ENCODE measurements around the gene RAI1.
"Not testable (repeated sequence)": the region's sequence is repeated elsewhere in the genome, so short reads cannot be mapped to it uniquely, and the experiment has no call there.

The RAI1 gene

DNA sequence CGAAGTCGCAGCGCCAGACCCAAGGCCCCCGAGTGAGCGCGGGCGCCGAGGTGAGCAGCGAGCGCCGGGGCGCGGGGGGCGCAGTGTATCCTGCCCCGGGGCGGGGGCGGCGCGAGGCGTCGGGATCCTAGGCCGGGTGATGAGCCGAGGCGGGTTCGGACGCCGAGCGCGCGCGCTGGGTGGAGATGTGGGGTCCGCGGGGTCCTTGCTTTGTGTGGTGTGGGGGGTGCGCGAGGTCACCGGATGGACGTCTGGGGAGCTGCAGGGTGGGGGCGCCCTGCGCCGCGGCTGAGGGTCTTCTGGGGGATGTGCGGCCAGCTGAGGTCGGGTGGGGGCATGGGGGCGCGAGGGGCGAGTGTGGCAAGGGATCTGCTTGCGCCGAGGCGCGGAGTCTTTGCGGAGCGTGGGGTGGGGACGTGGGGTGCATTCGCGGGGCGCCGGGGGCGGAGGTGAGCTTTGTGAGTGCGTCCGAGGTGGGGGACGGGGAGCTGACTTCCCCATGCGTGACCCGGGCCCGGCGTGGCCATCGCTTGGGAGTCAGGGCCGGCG is 560 bp downstream of the RAI1 start:
- peak; percentile 53 to 67 for DNase-seq

GRCh38 chr17:17682293-17682736 is 1.1 kb downstream of the RAI1 start:
- DNase-seq: peak; percentile 72 to 77

DNA sequence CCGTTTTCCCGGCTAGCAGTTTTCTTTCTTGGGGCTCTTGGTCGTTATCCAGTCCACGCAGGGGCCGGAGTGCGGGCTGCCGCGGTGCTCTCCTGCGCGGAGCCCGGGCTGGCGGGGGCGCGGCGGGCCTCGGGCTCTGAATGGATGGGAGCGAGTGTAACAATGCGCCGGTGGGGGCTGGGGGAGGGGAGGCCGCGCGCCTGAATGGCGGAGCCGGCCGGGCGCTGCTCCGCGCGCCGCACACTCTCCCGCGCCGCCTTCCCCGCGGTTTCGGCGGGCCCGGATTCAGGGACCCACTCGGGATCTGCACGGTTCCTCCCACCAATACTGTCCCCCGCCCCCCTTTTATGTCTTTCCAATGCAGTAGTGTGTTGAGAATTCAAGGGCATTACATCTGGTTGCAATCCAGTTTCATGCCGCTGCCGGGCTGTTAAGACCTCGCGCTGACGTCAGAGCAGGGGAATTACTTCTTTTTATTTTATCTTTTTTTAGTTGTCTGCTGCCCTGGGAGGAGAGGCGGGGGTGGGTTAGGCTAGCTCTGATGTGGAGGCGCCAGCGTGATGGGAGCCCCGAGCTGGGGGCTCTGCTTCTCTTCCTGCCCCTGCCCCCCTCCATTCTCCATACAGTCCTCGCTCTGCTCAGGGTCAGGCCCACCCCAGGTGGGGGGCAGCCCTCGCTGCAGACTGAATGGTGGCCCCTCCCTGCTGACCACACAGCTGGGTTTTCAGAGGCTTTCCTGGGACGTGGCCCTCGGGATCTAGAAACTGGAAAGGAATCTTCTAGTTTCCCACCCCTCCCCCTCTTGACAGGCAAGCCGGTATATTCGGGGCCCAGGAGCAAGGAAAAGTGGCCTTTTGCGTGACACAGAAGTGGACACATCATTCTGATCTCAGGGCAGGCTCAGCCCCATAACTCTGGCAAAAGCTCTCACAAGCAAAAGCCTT is 1.8 kb downstream of the RAI1 start:
- DNase-seq: peak; percentile 81 to 83

DNA sequence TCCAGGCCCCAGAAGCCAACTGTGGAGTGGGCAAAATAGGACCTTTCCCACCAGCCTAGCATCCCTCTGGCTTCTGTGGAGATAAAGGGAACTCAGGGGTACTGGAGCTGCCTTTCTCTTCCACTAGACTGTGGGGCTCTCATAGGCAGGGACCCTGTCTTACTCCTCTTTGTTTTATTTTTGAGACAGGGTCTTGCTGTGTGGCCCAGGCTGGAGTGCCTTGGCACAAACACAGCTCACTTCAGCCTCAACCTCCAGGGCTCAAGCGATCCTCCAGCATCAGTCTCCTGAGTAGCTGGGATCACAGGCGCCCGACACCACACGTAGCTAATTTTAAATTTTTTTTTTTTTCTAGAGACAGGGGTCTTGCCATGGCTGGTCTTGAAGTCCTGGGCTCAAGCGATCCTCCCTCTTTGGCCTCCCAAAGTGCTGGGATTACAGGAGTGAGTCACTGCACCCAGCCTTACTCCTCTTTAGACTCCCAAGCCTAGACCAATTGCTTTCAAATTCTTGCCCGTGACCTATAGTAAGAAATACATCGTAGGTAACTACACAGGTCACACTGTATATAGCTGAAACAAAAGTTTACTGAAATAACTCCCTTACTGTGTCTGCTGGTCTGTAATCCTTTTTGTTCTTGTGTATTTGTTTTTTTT is 2.6 kb downstream of the RAI1 start:
- DNase-seq: no peak

GRCh38 chr17:17684906-17685774 is 3.9 kb downstream of the RAI1 start:
- no peak for DNase-seq

DNA sequence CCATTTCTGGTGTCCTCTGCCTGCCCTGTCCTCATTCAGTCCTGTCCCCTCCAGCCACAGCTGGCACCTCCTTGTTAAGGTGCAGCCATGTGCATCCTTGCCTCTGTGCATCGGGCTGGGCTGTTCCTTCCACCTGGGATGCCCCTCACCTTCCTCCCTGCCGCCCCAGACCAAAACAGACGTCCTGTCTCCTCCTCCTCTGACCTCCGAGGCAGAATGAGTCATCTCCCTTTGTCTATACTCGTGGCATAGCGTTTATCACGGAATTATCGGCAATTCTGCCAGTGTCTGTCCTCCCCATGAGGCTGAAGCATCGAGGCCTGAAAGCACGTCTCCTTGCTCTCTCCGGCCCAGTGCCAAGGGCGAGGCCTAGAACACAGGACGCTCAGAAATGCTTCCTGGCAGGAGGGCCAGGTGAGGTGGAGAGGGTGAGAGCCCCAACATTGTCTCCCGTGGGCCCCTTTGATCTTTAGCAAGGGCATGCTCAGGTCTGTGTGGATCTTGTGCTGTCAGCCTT is 4.6 kb downstream of the RAI1 start:
- peak; percentile 36 to 37 for DNase-seq

DNA sequence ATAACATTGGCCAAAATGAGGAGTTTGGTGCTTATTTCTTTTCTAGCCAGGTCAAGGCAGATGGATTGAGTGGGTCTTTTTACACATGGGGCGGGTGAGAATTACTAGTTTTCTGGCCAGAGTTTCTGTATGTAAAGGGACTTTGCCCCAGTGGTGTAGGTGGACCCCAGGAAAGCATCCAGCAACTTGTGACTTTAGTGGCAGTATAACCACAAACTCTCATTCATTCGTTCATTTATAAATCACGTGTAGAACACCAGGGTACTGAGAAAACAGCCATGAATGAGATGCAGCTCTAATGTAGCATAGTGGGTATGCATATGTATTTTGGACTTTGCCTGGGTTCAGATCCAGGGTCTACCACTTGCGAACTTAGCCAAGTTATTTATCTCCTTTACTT is 8.1 kb downstream of the RAI1 start:
- DNase-seq: no peak

DNA sequence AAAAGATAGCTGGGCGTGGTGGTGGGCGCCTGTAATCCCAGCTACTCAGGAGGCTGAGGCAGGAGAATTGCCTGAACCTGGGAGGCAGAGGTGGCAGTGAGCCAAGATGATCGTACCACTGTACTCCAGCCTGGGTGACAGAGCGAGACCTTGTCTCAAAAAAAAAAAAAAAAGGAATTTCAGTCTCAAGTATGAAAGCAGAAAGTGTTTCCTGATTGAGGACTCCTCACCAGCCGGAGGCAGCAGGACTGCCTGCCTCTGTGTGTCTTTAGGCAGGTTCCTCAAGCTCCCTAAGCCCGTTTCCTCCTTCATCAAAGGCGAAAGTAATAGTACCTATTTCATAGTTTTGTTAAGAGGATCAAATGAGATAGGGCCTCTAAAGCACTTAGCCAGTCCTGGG is 9.0 kb downstream of the RAI1 start:
- DNase-seq: not testable (repeated sequence)

DNA sequence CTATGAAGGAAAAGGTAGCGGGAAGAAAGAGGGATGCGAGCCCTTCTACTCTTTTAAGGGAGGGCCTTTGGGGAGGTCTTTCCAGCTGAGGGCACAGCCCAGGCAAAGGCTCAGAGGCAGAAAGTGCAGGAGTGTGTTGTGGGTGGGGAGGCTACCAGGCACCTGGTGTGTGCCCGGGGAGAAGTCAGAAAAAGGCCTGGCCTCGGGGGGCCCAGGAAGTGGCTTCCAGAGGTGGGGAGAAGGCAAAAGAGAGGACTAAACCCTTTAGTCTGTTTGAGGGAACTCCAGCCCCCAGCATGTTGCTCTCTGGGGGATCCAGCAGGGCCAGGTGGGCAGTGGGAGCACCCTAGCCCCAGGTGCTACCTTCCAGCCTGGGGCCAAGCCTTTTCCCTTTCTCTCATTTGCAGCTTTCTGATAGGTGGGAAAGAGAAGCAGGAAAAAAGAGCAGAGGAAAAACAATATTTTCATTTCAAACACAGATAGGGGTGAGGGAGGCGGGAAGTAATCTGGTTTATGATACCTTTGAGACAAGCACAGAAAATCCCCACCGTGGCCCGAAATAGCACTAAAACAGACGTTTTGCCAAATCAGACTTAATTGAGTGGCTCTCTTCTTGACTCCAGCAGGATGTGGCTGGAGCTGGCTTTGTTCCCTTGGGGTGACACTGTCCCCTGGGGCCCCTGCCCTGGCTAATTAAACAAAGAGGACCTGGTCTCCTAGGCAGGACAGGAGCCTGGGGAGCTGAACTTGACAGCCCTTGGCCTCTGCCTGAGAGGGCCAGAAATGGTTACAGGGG is 10.4 kb downstream of the RAI1 start:
- no peak for DNase-seq

GRCh38 chr17:17692353-17693252 is 11.3 kb downstream of the RAI1 start:
- DNase-seq: no peak

DNA sequence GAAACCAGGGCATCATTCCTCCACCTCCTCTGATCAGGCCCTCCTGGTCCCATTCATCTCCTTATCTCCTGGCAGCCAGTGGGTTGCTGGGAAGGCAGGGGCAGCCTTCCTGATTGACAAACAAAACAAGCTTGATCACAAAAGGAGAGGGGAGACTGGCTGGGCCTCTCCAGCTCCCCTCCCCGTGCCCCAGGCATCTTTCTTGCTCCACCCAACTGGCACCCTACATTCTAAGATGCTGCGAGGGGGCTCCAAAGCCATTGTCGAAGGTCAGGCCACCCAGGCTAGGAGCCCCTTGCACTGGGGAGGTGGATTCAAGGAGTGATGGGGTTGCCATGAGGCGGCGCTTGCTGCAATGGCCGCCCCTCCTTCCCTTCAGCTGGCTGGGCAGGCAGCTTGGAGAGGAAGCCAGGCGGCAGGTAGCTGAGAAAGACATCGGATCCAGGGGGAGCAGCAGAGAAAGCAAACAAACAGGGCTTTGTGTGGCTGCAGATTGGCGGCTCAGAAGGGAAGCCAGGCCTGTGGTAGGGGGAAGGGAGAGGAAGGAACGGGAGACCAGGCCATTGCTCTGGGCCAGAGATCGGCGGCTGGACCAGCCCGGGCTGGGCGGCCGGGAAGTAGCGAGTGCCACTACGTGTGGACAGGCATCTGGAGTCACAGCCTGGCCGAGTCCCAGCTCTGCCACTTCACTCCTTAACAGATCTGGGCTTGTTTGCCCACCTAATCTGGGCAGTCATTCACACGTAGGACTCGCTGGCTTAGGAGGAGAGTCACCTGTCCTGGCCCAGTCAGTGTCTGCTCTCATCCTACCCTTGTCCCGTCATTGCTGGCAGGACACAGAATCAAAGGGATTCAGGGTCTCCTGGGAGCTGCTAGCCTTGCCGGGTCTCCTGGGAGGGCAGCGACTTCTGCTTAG is 12.3 kb downstream of the RAI1 start:
- DNase-seq: peak in 1 of 2 experiments; percentile 28

DNA sequence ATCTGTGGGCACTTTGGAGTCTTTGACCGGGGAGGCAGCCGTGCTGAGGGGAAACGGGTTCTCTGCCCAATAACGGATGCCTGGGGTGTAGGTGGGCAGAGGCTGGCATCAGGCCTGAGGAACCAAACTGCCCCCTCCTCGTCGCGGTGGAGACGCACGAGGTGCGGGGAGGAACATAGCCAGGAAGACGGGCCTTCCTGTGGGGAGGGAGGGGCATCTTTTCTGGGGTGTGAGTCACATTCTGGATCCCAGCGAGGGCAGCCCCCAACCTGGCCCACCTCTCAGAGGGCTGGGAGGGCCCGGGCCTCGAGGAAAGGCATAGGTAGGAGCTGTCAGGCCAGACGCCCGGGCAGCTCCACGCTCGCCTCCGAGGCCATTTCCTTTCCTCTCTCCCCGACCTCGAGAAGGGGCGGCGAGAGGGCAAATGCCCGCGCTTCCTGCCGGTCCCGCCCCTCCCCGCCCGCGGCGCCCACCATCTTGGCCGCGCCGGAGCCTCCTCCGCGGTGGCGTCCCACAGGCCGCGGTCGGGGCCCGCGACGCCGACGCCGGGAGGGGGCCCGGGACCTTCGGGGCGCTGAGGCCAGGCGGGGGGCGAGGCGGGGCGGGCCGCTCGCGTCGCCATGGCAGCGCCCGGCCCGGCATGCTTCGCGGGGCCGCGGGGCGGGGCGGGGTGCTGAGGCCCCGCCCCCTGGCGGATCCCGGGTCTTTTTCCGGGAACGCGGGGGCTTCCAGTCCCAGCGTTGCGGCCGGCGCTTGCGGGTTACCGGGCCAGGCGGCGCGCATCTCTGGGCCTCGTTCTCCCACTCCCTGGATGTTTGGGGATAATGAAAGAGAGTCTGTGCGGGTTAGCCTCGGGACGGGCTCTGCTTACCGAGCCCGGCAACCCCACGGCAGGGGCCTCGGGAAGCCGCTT is 13.2 kb downstream of the RAI1 start:
- peak; percentile 78 to 82 for DNase-seq

- DNase-seq: no peak
Observed at GRCh38 chr17:17696085-17696484, 14.8 kb downstream of the RAI1 start.

DNA sequence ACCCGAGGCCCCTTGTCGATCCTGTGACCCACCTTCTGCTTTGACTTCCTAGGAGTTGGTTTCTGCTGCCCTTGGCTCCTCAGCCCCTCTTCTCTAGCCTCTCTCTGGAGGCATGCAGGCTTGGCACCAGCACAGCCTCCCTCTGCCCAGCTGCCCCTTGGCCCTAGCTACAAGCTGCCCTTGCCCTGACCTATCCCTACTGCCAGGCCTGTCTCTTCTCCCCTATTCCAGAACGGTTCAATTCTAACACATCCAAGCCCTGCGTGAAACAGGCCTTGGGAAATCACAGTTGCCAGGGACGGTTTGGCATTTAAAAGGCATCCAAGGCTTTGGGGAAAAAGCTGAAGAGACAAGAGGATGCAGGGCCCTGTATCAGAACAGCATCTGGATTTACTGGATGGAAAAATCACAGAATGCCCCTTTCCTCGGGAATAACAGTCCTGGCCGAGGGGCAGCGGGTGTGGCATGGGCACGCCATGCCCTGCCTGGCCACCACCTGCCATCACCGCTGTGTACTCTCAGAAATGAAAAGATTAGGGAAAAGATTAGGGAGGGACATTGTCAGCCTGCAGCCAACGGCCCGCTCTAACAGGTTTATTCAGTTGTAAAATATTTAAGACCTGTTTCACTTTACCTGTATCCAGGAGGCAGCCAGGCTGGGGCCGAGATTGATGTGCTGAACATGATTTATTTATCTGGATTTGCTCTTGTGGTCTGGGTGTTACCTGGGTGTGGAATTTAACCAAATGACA is 15.8 kb downstream of the RAI1 start:
- no peak for DNase-seq

- no peak for DNase-seq
Observed at GRCh38 chr17:17698371-17698770, 17.1 kb downstream of the RAI1 start.

DNA sequence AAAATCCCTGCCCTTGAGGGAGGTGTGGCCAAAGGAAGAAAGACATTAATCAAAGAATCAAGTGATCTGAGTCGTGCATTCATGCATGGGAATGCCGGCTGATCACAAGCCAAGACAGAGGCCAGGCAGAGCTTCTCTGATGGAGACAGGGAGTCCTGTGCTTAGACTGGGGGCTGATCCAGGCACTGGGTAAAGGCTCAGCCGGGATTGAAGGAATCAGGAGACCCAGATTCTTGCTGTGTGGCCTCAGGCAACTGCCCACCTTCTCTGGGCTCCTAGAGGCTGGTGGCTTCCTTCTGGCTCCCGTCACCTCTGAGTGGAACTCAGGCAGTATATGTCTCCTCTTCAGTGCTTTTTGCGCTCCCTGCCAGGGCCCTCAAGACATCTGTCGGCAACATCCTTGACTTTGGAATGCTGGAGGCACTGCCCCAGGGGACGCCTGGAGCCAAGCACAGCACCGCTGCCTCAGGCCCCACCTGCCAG is 17.7 kb downstream of the RAI1 start:
- no peak for DNase-seq

DNA sequence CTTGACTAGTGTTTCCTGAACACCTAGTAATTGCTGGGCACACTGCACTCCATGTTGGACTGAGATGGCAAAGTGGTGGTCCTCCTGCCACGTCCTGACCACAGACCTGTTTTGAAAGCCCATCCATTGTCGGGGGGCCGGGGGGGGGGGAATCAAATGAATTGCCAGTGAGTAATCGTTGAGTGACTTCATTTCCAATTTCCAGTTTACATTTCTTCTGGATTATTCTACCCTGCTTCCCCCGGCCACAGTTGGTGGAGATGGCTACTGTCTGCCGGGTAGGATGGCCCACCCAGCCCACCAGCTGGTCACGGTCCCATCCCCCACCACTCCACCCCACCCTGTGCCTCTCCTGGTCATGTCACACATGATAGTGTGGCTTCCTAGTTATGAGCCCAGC is 18.2 kb downstream of the RAI1 start:
- no peak for DNase-seq
